GM12878 (cell line): Measurements from ENCODE around the gene SRSF9. TPM values are rescaled to one million over a fixed set of nuclear protein-coding genes. Genes with fewer than 3 reads are reported as not detected.
A peak's percentile ranks its signal among the peaks of the same experiment; 100 is the strongest.

Experiments
- ATAC-seq: fragments of 200-7000 bp; cut with Tn5 transposase; 3 replicates; pipeline ENCODE4 v1.9.1; 2020; ENCODE audit warnings: mild to moderate bottlenecking, moderate library complexity
- Bru-seq: library from RNA; stranded (reverse); fragments of 400-500 nt; gene quantifications from one replicate; lab custom pipeline; 2021; lab: Mats Ljungman, UMichigan
- BruChase-seq, 2 experiments: library from RNA; stranded (reverse); fragments of 400-500 nt; gene quantifications; one replicate each; lab custom pipeline; 2021; lab: Mats Ljungman, UMichigan
- BruUV-seq: library from RNA; stranded (reverse); fragments of 400-500 nt; replicated peaks from 2 replicates; lab custom pipeline; 2021; lab: Mats Ljungman, UMichigan
- CTCF ChIA-PET: fragments of 300-600 bp; sonication (Branson Sonifier 250); formaldehyde crosslinking; extraction: SDS; loops from one replicate; lab custom pipeline; 2021; ENCODE audit warnings: inconsistent platforms; lab: Yijun Ruan, JAX
- POLR2A ChIA-PET: fragments of 350-600 bp; formaldehyde crosslinking; extraction: SDS; loops from one replicate; lab custom pipeline; 2021; ENCODE audit warnings: inconsistent platforms; lab: Charles Lee
- RAD21 ChIA-PET: fragments of 300-600 bp; sonication (Branson Sonifier 250); formaldehyde crosslinking; loops from one replicate; lab custom pipeline; 2023; ENCODE audit warnings: antibody characterized with exemption; ENCODE audit not compliant: unreplicated experiment; lab: Charles Lee
- SMC1A ChIA-PET: fragments of 300-600 bp; sonication (Branson Sonifier 250); formaldehyde crosslinking; loops from one replicate; lab custom pipeline; 2023; ENCODE audit not compliant: unreplicated experiment, uncharacterized antibody; lab: Charles Lee
- DNase-seq: peaks from one replicate; pipeline ENCODE4 v3.0.0-alpha.2; 2011; ENCODE audit warnings: low read depth, low spot score
- FAIRE-seq: peaks from 3 replicates; lab custom pipeline; 2011; peaks lifted over from hg19 to GRCh38; lab: Jason Lieb, UNC
- H2AFZ ChIP-seq: 2 replicates; pipeline ENCODE4 v1.6.0; 2011; ENCODE audit warnings: low read depth, low read length, control low read depth; ENCODE audit not compliant: control insufficient read depth
- H3K27ac ChIP-seq: 2 replicates; pipeline ENCODE4 v1.5.1; 2011; ENCODE audit warnings: control low read depth; ENCODE audit not compliant: control insufficient read depth, insufficient read depth
- H3K27me3 ChIP-seq, 2 experiments: replicated peaks in 1 of 2; 2 replicates each; pipeline versions ENCODE4 v1.6.0 to v1.6.1; 2011; ENCODE audit warnings: low read length in 1 of 2; ENCODE audit not compliant: control insufficient read depth in 2 of 2, insufficient read depth in 2 of 2
- H3K36me3 ChIP-seq, 2 experiments: 2 replicates each; pipeline ENCODE4 v1.5.1; 2011; ENCODE audit warnings: low read length in 1 of 2; ENCODE audit not compliant: control insufficient read depth in 2 of 2, insufficient read depth in 2 of 2
- H3K4me1 ChIP-seq: 2 replicates; pipeline ENCODE4 v1.6.1; 2011; ENCODE audit warnings: mild to moderate bottlenecking, low read length, moderate library complexity, mixed read lengths; ENCODE audit not compliant: control insufficient read depth, insufficient read depth
- H3K4me2 ChIP-seq: 2 replicates; pipeline ENCODE4 v1.6.0; 2011; ENCODE audit warnings: control low read depth; ENCODE audit not compliant: control insufficient read depth, insufficient read depth
- H3K4me3 ChIP-seq: fragments of 200-600 bp; sonication (generic); 2 replicates; pipeline ENCODE4 v1.5.1; 2016
- H3K79me2 ChIP-seq: 2 replicates; pipeline ENCODE4 v1.6.0; 2011; ENCODE audit warnings: low read length; ENCODE audit not compliant: control insufficient read depth, insufficient read depth
- H3K9ac ChIP-seq: 2 replicates; pipeline ENCODE4 v1.8.0; 2011; ENCODE audit warnings: low read length, control low read depth, mixed read lengths; ENCODE audit not compliant: control insufficient read depth, insufficient read depth
- H3K9me3 ChIP-seq: replicated peaks from 3 replicates; pipeline ENCODE4 v1.5.1; 2011; ENCODE audit warnings: mild to moderate bottlenecking, low read length; ENCODE audit not compliant: control insufficient read depth, insufficient read depth
- H4K20me1 ChIP-seq: 2 replicates; pipeline ENCODE4 v1.6.0; 2011; ENCODE audit not compliant: control insufficient read depth, insufficient read depth
- BACH1 ChIP-seq: fragments of 450-650 bp; IDR thresholded peaks from 2 replicates; pipeline ENCODE4 v1.6.1; 2017; ENCODE audit warnings: mild to moderate bottlenecking, borderline replicate concordance
- EP300 ChIP-seq, 2 experiments: fragments of 150-350 bp in 1 of 2; IDR thresholded peaks; 2 replicates each; pipeline ENCODE4 v1.6.1; 2011 to 2012; ENCODE audit warnings: low read depth in 2 of 2, low read length in 2 of 2, borderline replicate concordance in 1 of 2, improper control_type of control experiment in 1 of 2, inconsistent platforms in 1 of 2; ENCODE audit not compliant: control insufficient read depth in 1 of 2
- MYB ChIP-seq: fragments of 150-350 bp; IDR thresholded peaks from 2 replicates; pipeline ENCODE4 v1.6.1; 2014; ENCODE audit warnings: mild to moderate bottlenecking, low read depth, low read length, borderline replicate concordance
- NFXL1 ChIP-seq: fragments of 450-650 bp; IDR thresholded peaks from 2 replicates; pipeline ENCODE4 v1.6.1; 2017; ENCODE audit warnings: antibody characterized with exemption, mild to moderate bottlenecking, borderline replicate concordance
- NFYA ChIP-seq: IDR thresholded peaks from 2 replicates; pipeline ENCODE4 v1.6.1; 2011; ENCODE audit warnings: low read depth, mild to moderate bottlenecking, low read length, improper control_type of control experiment, borderline replicate concordance
- POLR2A ChIP-seq: IDR thresholded peaks from 2 replicates; pipeline ENCODE4 v1.6.1; 2011; ENCODE audit warnings: low read depth, mild to moderate bottlenecking, low read length
- RBBP5 ChIP-seq: fragments of 200-600 bp; sonication (generic); conservative IDR thresholded peaks from 2 replicates; pipeline ENCODE4 v1.6.1; 2016
- RELB ChIP-seq: fragments of 450-650 bp; IDR thresholded peaks from 2 replicates; pipeline ENCODE4 v1.6.1; 2017; ENCODE audit warnings: low read depth, mild to moderate bottlenecking, moderate library complexity
- RUNX3 ChIP-seq: IDR thresholded peaks from 2 replicates; pipeline ENCODE4 v1.6.1; 2012; ENCODE audit warnings: low read length, inconsistent platforms
- ZBTB40 ChIP-seq: fragments of 450-650 bp; IDR thresholded peaks from 2 replicates; pipeline ENCODE4 v1.6.1; 2016; ENCODE audit warnings: mild to moderate bottlenecking, moderate library complexity, borderline replicate concordance
- ZNF274 ChIP-seq: IDR thresholded peaks from one replicate; pipeline ENCODE4 v1.8.0; 2011; ENCODE audit not compliant: insufficient read length, insufficient read depth
- WGBS: methylation state at CpG from one replicate; pipeline ENCODE4 v1.1.6; 2016; ENCODE audit warnings: low lambda C conversion rate; ENCODE audit not compliant: insufficient replicate concordance, insufficient coverage; ENCODE audit errors: missing lambda C conversion rate; 5-methylcytosine and 5-hydroxymethylcytosine counted together
- in situ Hi-C: fragments of 300-500 bp; cut with MboI; formaldehyde crosslinking; loops from 9 replicates; pipeline ENCODE4 v1.14.3; 2018; ENCODE audit warnings: mixed read lengths
- intact Hi-C: fragments of 100-400 bp; cut with micrococcal nuclease; formaldehyde crosslinking; loops from one replicate; pipeline ENCODE4 v1.14.2; 2022; ENCODE audit not compliant: unreplicated experiment
- long read RNA-seq, 2 experiments: library from polyadenylated mRNA; unstranded; transcript quantifications; one replicate each; pipeline ENCODE4 v2.0.0, GENCODE V29; 2019 to 2020
- polyA minus RNA-seq, 3 experiments: library from RNA; depleted of rRNA, polyadenylated mRNA; stranded (reverse); fragments of >200 nt; gene quantifications; 2 replicates each; pipeline ENCODE4 v1.2.3, GENCODE V29; 2011
- polyA plus RNA-seq, 11 experiments: library from polyadenylated mRNA; depleted of rRNA in 4 of 11; unstranded in 6 of 11; stranded (reverse) in 5 of 11; fragments of >200 nt; fragmentation: Nextera tagmentation in 4 of 11; fragmentation: Illumina TruSeq in 1 of 11; extraction: Ambion mirVana in 4 of 11; extraction: Trizol in 1 of 11; gene quantifications; 1 replicate in 1 of 11; 2 replicates in 10 of 11; pipeline versions ENCODE4 v1.2.1 to v1.2.3, GENCODE V29; 2011 to 2016; ENCODE audit warnings: inconsistent platforms in 2 of 11, missing spikeins in 2 of 11, low read depth in 1 of 11
- total RNA-seq, 4 experiments: library from RNA; depleted of rRNA in 3 of 4; stranded (reverse); fragments of >200 nt in 3 of 4; fragmentation: Illumina TruSeq in 1 of 4; extraction: Trizol in 1 of 4; gene quantifications; 2 replicates each; pipeline versions ENCODE4 v1.2.1 to v1.2.3, GENCODE V29; 2013 to 2021

SRSF9 gene
- total RNA-seq (2013; cell fraction: nucleolus; rRNA removed), result 119 and 121 TPM in 2 replicates
- total RNA-seq (2014; rRNA removed) (141 and 182 TPM in 2 replicates), total RNA-seq (2014; rRNA removed; fragmentation: Illumina TruSeq; extraction: Trizol) (180 and 190 TPM in 2 replicates), total RNA-seq (2021) (231 and 241 TPM in 2 replicates), polyA plus RNA-seq (2011; rRNA removed) (173 and 179 TPM in 2 replicates), polyA plus RNA-seq (2014; fragmentation: Illumina TruSeq; extraction: Trizol) (146 and 153 TPM in 2 replicates), polyA plus RNA-seq (2014; fragmentation: Nextera tagmentation; extraction: Ambion mirVana) (10 to 100 TPM; 56.2 to 96.4 TPM), polyA plus RNA-seq (2014; rRNA removed) (251 and 272 TPM in 2 replicates), polyA plus RNA-seq (2016; fragmentation: Nextera tagmentation; extraction: Ambion mirVana) (100 to 1,000 TPM; 422 to 510 TPM), polyA minus RNA-seq (2011; rRNA and poly(A)+ RNA removed) (81.3 and 89.2 TPM in 2 replicates), Bru-seq, nascent RNA (percentile 95 among the genes with signal in this experiment), BruChase-seq, experiment 1, labeled RNA remaining after a 6-hour chase (percentile 96 among the genes with signal in this experiment), BruChase-seq, experiment 2, labeled RNA remaining after a 2-hour chase (percentile 93 among the genes with signal in this experiment)
- 121 TPM for polyA plus RNA-seq (2011; ENCODE audit: low read depth)
- 125 and 127 TPM in 2 replicates for polyA plus RNA-seq (2011; cell fraction: cytosol; rRNA removed)
- polyA plus RNA-seq (2011; cell fraction: nucleus; rRNA removed), result 131 and 153 TPM in 2 replicates
- 138 and 188 TPM in 2 replicates for polyA plus RNA-seq (2012)
- polyA minus RNA-seq (2011; cell fraction: cytosol; rRNA and poly(A)+ RNA removed), result 52.2 and 56.4 TPM in 2 replicates
- 48.6 and 67.9 TPM in 2 replicates for polyA minus RNA-seq (2011; cell fraction: nucleus; rRNA and poly(A)+ RNA removed)
- long read RNA-seq, experiment 1, transcript SRSF9-201 (4 exons, 1,201 nt), result major isoform, 31 of 39 reads
- long read RNA-seq, experiment 1, partial matches to known transcripts, result 0 of 39 reads
- long read RNA-seq, experiment 1, other reads (novel, unspliced or antisense), result 3 of 39 reads
- long read RNA-seq, experiment 2, transcript SRSF9-201 (4 exons, 1,201 nt), result major isoform, 14 of 31 reads
- long read RNA-seq, experiment 2, transcript SRSF9-204 (2 exons, 1,446 nt), result minor isoform, 8 of 31 reads
- long read RNA-seq, experiment 2, transcript SRSF9-203 (1 exons, 1,704 nt), result minor isoform, 6 of 31 reads
- long read RNA-seq, experiment 2, partial matches to known transcripts, result 3 of 31 reads
- long read RNA-seq, experiment 2, other reads (novel, unspliced or antisense), result 0 of 31 reads

GRCh38 chr12:120469450-120470149 lies at the start of gene SRSF9:
SRSF9 (minus strand) TSS chr12:120469748; CDS start chr12:120469609, 139 bp downstream.
- POLR2A ChIA-PET, result interaction anchor here (0.6 to 1.8 kb wide), 6 partner anchors 26 to 177 kb away, joined by 3 to 9 read pairs (median 3); partner anchors contain the start of genes DYNLL1 and SIRT4
- peak; percentile 89 for ATAC-seq
- Histone ChIP-seq H3K4me3 (peak within 1 kb of the TSS; percentile 87), H3K4me2 (peak within 1 kb of the TSS; percentile 96), H4K20me1 (peaks cover 10% of the 10 kb centered on the region), H3K9ac (peak within 1 kb of the TSS; percentile 84), H2AFZ (peak within 1 kb of the TSS; percentile 97), H3K36me3 (peaks cover 0 to 12% of the 10 kb centered on the region in 2 experiments; a peak in 3 of 4 replicates), H3K79me2 (peaks cover 49% of the 10 kb centered on the region), H3K4me1 (peaks cover 16% of the 10 kb centered on the region), H3K27me3 (no peaks in the 10 kb centered on the region), H3K27ac (peak within 1 kb of the TSS; percentile 80), H3K9me3 (no peaks in the 10 kb centered on the region)
- under 1% methylated on average over 83 of the region's 88 CpGs for WGBS
- CTCF ChIA-PET, result interaction anchor here (0.7 to 5.9 kb wide), 19 partner anchors 13 to 167 kb away, joined by 3 to 39 read pairs (median 4); partner anchors contain the start of genes COQ5, COX6A1, DYNLL1 and POP5
- intact Hi-C loops (loop anchor here (2.0 kb wide), 3 partner anchors 23 to 31 kb away; partner anchors contain the start of genes COX6A1, DYNLL1, GATC and TRIAP1), in situ Hi-C loops (no loop called here)
- FAIRE-seq, result peak; percentile 72
- no TSS peak for BruUV-seq
- SMC1A ChIA-PET, result interaction anchor here (1.5 to 2.8 kb wide), 2 partner anchors 27 to 68 kb away, joined by 5 to 10 read pairs; partner anchors contain the start of gene DYNLL1
- RAD21 ChIA-PET, result interaction anchor here (1.9 kb wide), 1 partner anchor 27 kb away, joined by 8 read pairs; the partner anchor contains the start of gene DYNLL1
- DNase-seq, result peak; percentile 80
- no peak for TF ChIP-seq ZNF274
- peak; percentile 91 for TF ChIP-seq POLR2A
- no peak for TF ChIP-seq MYB
- no peak for TF ChIP-seq EP300 (IDR thresholded peaks at IDR 0.05; ENCODE audit: borderline replicate concordance in 1 of 2, control insufficient read depth in 1 of 2, low read depth in 2 of 2, low read length in 2 of 2)
- TF ChIP-seq BACH1, result peak; percentile 88
- TF ChIP-seq RELB, result no peak
- TF ChIP-seq RBBP5, result no peak
- peak; percentile 45; the same call in 1 of the 2 replicates for TF ChIP-seq RUNX3
- TF ChIP-seq ZBTB40, result no peak
- TF ChIP-seq NFXL1, result no peak
- TF ChIP-seq NFYA, result no peak
